ENCODE results near the gene FBXL15. TPM values are rescaled to one million over a fixed set of nuclear protein-coding genes. Genes with fewer than 3 reads are reported as not detected.
A peak's percentile ranks its signal among the peaks of the same experiment; 100 is the strongest.

The FBXL15 gene
- total and polyA plus RNA-seq, 2 of the 13 experiments (the other 11 are each of a cell fraction or from before 2014, with no cell fraction given) = 4.3 to 8.3 TPM

GRCh38 chr10:102450124-102450373 is 29.4 kb downstream of the FBXL15 start (continued):
- TF ChIP-seq ZNF260 (CRISPR knock-in tag; IDR thresholded peaks at IDR 0.05; ENCODE audit: borderline replicate concordance, low read depth) = no peak
- no peak for TF ChIP-seq RBM39 (IDR thresholded peaks at IDR 0.05; ENCODE audit: low read depth, low read length, poor library complexity, severe bottlenecking)
- no peak for TF ChIP-seq ZNF280B (CRISPR knock-in tag; IDR thresholded peaks at IDR 0.05; ENCODE audit: borderline replicate concordance)
- no peak for TF ChIP-seq ZNF296 (CRISPR knock-in tag; conservative IDR thresholded peaks at IDR 0.05)
- TF ChIP-seq IRX3 (CRISPR knock-in tag; IDR thresholded peaks at IDR 0.05; ENCODE audit: borderline replicate concordance, low read depth) = no peak
- 0 out of 2 replicates have a peak, but pooled peaks have one; percentile 13 for TF ChIP-seq WIZ (CRISPR knock-in tag; IDR thresholded peaks at IDR 0.05)
- no peak for TF ChIP-seq ZNF318 (CRISPR knock-in tag; IDR thresholded peaks at IDR 0.05)
- TF ChIP-seq IKZF5 (CRISPR knock-in tag; IDR thresholded peaks at IDR 0.05) = peak; percentile 59; the same call in 1 of the 2 replicates
- TF ChIP-seq ZNF615 (CRISPR knock-in tag; IDR thresholded peaks at IDR 0.05; ENCODE audit: borderline replicate concordance) = no peak
- TF ChIP-seq ZUFSP (CRISPR knock-in tag; IDR thresholded peaks at IDR 0.05; ENCODE audit: borderline replicate concordance) = no peak
- 0 out of 2 replicates have a peak, but pooled peaks have one; percentile 37 for TF ChIP-seq ZKSCAN8 (CRISPR knock-in tag; IDR thresholded peaks at IDR 0.05; ENCODE audit: borderline replicate concordance)
- peak; percentile 68; the same call in 1 of the 2 replicates for TF ChIP-seq PHF8 (CRISPR knock-in tag; IDR thresholded peaks at IDR 0.05)
- TF ChIP-seq POGZ (CRISPR knock-in tag; IDR thresholded peaks at IDR 0.05) = peak; percentile 33; the same call in 1 of the 2 replicates

Data from HepG2 (cell line).